H1 (cell line): ENCODE data around the gene ARHGAP26. TPM values are rescaled to one million over a fixed set of nuclear protein-coding genes. Genes with fewer than 3 reads are reported as not detected.

ENCODE experiments used
- CTCF ChIA-PET: fragments of 300-600 bp; sonication (Branson Sonifier 250); formaldehyde crosslinking; loops from one replicate; lab custom pipeline; 2021; ENCODE audit not compliant: partially characterized antibody; lab: Charles Lee
- POLR2A ChIA-PET: fragments of 300-600 bp; sonication (Branson Sonifier 250); formaldehyde crosslinking; loops from one replicate; lab custom pipeline; 2021; ENCODE audit warnings: inconsistent platforms; ENCODE audit not compliant: partially characterized antibody; lab: Charles Lee
- DNase-seq, 2 experiments: peaks; one replicate each; pipeline versions ENCODE4 v3.0.0 to v3.0.0-alpha.2; 2010 to 2022; ENCODE audit warnings: low spot score in 2 of 2, low read depth in 1 of 2, mixed read lengths in 1 of 2
- FAIRE-seq: peaks from 2 replicates; lab custom pipeline; 2011; peaks lifted over from hg19 to GRCh38; lab: Jason Lieb, UNC
- H2AFZ ChIP-seq: 2 replicates; pipeline ENCODE4 v1.8.1; 2012; ENCODE audit warnings: low read length, inconsistent platforms
- H2AK5ac ChIP-seq: 2 replicates; pipeline ENCODE4 v1.6.1; 2013; ENCODE audit warnings: low read depth, low read length
- H2BK120ac ChIP-seq: replicated peaks from 2 replicates; pipeline ENCODE3; 2013; ENCODE audit warnings: low read depth, low read length, inconsistent platforms
- H2BK12ac ChIP-seq: 2 replicates; pipeline ENCODE4 v1.6.1; 2013; ENCODE audit warnings: low read depth, low read length
- H2BK15ac ChIP-seq: 2 replicates; pipeline ENCODE4 v1.6.1; 2013; ENCODE audit warnings: low read length
- H2BK20ac ChIP-seq: 2 replicates; pipeline ENCODE4 v1.6.1; 2013; ENCODE audit warnings: low read length
- H2BK5ac ChIP-seq: 2 replicates; pipeline ENCODE4 v1.6.1; 2013; ENCODE audit warnings: low read depth, low read length
- H3K14ac ChIP-seq: 2 replicates; pipeline ENCODE4 v1.6.1; 2013; ENCODE audit warnings: inconsistent platforms; ENCODE audit not compliant: insufficient read length
- H3K18ac ChIP-seq: 2 replicates; pipeline ENCODE4 v1.6.1; 2013; ENCODE audit warnings: low read length; ENCODE audit errors: extremely low read depth
- H3K23ac ChIP-seq: 2 replicates; pipeline ENCODE4 v1.6.1; 2013; ENCODE audit warnings: inconsistent platforms; ENCODE audit not compliant: insufficient read length
- H3K23me2 ChIP-seq: 2 replicates; pipeline ENCODE4 v1.6.1; 2013; ENCODE audit warnings: low read depth, low read length
- H3K27ac ChIP-seq: 2 replicates; pipeline ENCODE4 v1.6.1; 2011; ENCODE audit warnings: low read depth, low read length, inconsistent platforms
- H3K27me3 ChIP-seq, 4 experiments: replicated peaks in 1 of 4; 1 replicate in 1 of 4; 2 replicates in 3 of 4; pipeline versions ENCODE4 v1.6.1 to v1.8.1; 2011 to 2013; ENCODE audit warnings: low read length in 3 of 4, mild to moderate bottlenecking in 3 of 4, inconsistent platforms in 2 of 4, mixed read lengths in 2 of 4, moderate library complexity in 1 of 4; ENCODE audit not compliant: control insufficient read depth in 3 of 4, insufficient read depth in 3 of 4; ENCODE audit errors: extremely low read depth in 1 of 4
- H3K36me3 ChIP-seq, 4 experiments: 2 replicates each; pipeline versions ENCODE4 v1.6.1 to v1.8.1; 2011 to 2013; ENCODE audit warnings: mild to moderate bottlenecking in 4 of 4, low read length in 3 of 4, moderate library complexity in 2 of 4, control low read depth in 1 of 4, inconsistent platforms in 1 of 4; ENCODE audit not compliant: insufficient read depth in 4 of 4, control insufficient read depth in 2 of 4
- H3K4ac ChIP-seq: replicated peaks from 2 replicates; pipeline ENCODE3; 2013; ENCODE audit warnings: low read length, low read depth, mixed read lengths, inconsistent platforms; ENCODE audit not compliant: insufficient read length
- H3K4me1 ChIP-seq, 4 experiments: replicated peaks in 1 of 4; 1 replicate in 1 of 4; 2 replicates in 3 of 4; pipeline versions ENCODE4 v1.6.1 to v1.8.1; 2011 to 2013; ENCODE audit warnings: low read length in 3 of 4, inconsistent platforms in 2 of 4, mixed read lengths in 1 of 4; ENCODE audit not compliant: insufficient read depth in 4 of 4, control insufficient read depth in 3 of 4
- H3K4me2 ChIP-seq, 2 experiments: 2 replicates each; pipeline versions ENCODE4 v1.6.1 to v1.8.1; 2011 to 2013; ENCODE audit warnings: low read depth in 2 of 2, low read length in 2 of 2, control low read depth in 1 of 2, inconsistent platforms in 1 of 2, mild to moderate bottlenecking in 1 of 2; ENCODE audit not compliant: insufficient read depth in 1 of 2
- H3K4me3 ChIP-seq, 4 experiments: fragments of 200-600, 300-600 bp in 1 of 4; sonication (generic), shearing (Covaris generic), sonication (Bioruptor Twin) in 1 of 4; 2 replicates each; pipeline versions ENCODE4 v1.5.1 to v1.8.1; 2011 to 2016; ENCODE audit warnings: low read length in 4 of 4, low read depth in 3 of 4, control low read depth in 2 of 4, inconsistent platforms in 2 of 4, mild to moderate bottlenecking in 2 of 4, mixed read lengths in 1 of 4, moderate library complexity in 1 of 4; ENCODE audit not compliant: insufficient read depth in 2 of 4; ENCODE audit errors: extremely low read depth in 1 of 4
- H3K56ac ChIP-seq: replicated peaks from 2 replicates; pipeline ENCODE3; 2013; ENCODE audit warnings: low read depth, mild to moderate bottlenecking, mixed read lengths, low read length, inconsistent platforms; ENCODE audit not compliant: insufficient read length
- H3K79me1 ChIP-seq: 2 replicates; pipeline ENCODE4 v1.6.1; 2013; ENCODE audit warnings: low read depth, low read length, control low read depth
- H3K79me2 ChIP-seq, 2 experiments: 2 replicates each; pipeline versions ENCODE4 v1.6.1 to v1.8.1; 2012 to 2013; ENCODE audit warnings: low read length in 2 of 2, mild to moderate bottlenecking in 2 of 2, inconsistent platforms in 1 of 2; ENCODE audit not compliant: insufficient read depth in 2 of 2, control insufficient read depth in 1 of 2
- H3K9ac ChIP-seq, 4 experiments: replicated peaks in 1 of 4; 1 replicate in 1 of 4; 2 replicates in 3 of 4; pipeline versions ENCODE4 v1.6.1 to v1.8.1; 2011 to 2013; ENCODE audit warnings: low read depth in 3 of 4, low read length in 3 of 4, control low read depth in 2 of 4, mild to moderate bottlenecking in 2 of 4, moderate library complexity in 2 of 4, inconsistent platforms in 1 of 4; ENCODE audit errors: extremely low read depth in 1 of 4
- H3K9me3 ChIP-seq, 2 experiments: 2 replicates each; pipeline versions ENCODE4 v1.6.1 to v1.8.1; 2012 to 2013; ENCODE audit warnings: mild to moderate bottlenecking in 2 of 2, moderate library complexity in 2 of 2, control low read depth in 1 of 2, inconsistent platforms in 1 of 2, low read depth in 1 of 2, low read length in 1 of 2, mixed read lengths in 1 of 2; ENCODE audit not compliant: insufficient read depth in 2 of 2
- H4K20me1 ChIP-seq, 2 experiments: replicated peaks in 1 of 2; 2 replicates each; pipeline versions ENCODE3 to v1.8.1; 2011 to 2013; ENCODE audit warnings: inconsistent platforms in 2 of 2, low read length in 2 of 2, mild to moderate bottlenecking in 1 of 2; ENCODE audit not compliant: insufficient read depth in 2 of 2, control insufficient read depth in 1 of 2
- H4K5ac ChIP-seq: 2 replicates; pipeline ENCODE4 v1.6.1; 2013; ENCODE audit warnings: low read length, low read depth, mixed read lengths, inconsistent platforms; ENCODE audit not compliant: insufficient read length
- H4K8ac ChIP-seq: 2 replicates; pipeline ENCODE4 v1.8.0; 2013; ENCODE audit warnings: mild to moderate bottlenecking, moderate library complexity, low read length, inconsistent platforms; ENCODE audit not compliant: insufficient read depth; ENCODE audit errors: extremely low read depth
- H4K91ac ChIP-seq: replicated peaks from 2 replicates; pipeline ENCODE3; 2013; ENCODE audit warnings: low read length, mixed read lengths, inconsistent platforms; ENCODE audit not compliant: insufficient read length
- BRCA1 ChIP-seq: IDR thresholded peaks from 2 replicates; pipeline ENCODE4 v1.6.1; 2012; ENCODE audit warnings: low read depth, low read length, improper control_type of control experiment
- CEBPB ChIP-seq: IDR thresholded peaks from 2 replicates; pipeline ENCODE4 v1.6.1; 2012; ENCODE audit warnings: low read depth, low read length
- GABPA ChIP-seq: IDR thresholded peaks from 2 replicates; pipeline ENCODE4 v1.6.1; 2011; ENCODE audit warnings: mild to moderate bottlenecking, low read length, moderate library complexity, borderline replicate concordance; ENCODE audit not compliant: insufficient read depth
- HDAC2 ChIP-seq, 2 experiments: fragments of 300-600 bp in 1 of 2; sonication (generic) in 1 of 2; IDR thresholded peaks; 2 replicates each; pipeline ENCODE4 v1.6.1; 2011 to 2012; ENCODE audit warnings: low read depth in 2 of 2, low read length in 2 of 2, mild to moderate bottlenecking in 2 of 2, moderate library complexity in 2 of 2, borderline replicate concordance in 1 of 2, inconsistent platforms in 1 of 2
- PHF8 ChIP-seq: fragments of 200-600 bp; sonication (generic); conservative IDR thresholded peaks from 2 replicates; pipeline ENCODE4 v1.7.1; 2012; ENCODE audit warnings: low read depth, mild to moderate bottlenecking, inconsistent platforms, low read length, moderate library complexity
- POU5F1 ChIP-seq: IDR thresholded peaks from 2 replicates; pipeline ENCODE4 v1.6.1; 2011; ENCODE audit warnings: low read depth, mild to moderate bottlenecking, low read length, moderate library complexity
- SIN3A ChIP-seq, 2 experiments: IDR thresholded peaks in 1 of 2; conservative IDR thresholded peaks in 1 of 2; 2 replicates each; pipeline ENCODE4 v1.6.1; 2011 to 2012; ENCODE audit warnings: low read length in 2 of 2, improper control_type of control experiment in 1 of 2, low read depth in 1 of 2, mild to moderate bottlenecking in 1 of 2
- TAF7 ChIP-seq: optimal IDR thresholded peaks from 2 replicates; pipeline ENCODE3; 2011; ENCODE audit warnings: low read depth, mild to moderate bottlenecking, inconsistent platforms, low read length, moderate library complexity, borderline replicate concordance
- ZNF274 ChIP-seq: IDR thresholded peaks from 2 replicates; pipeline ENCODE4 v1.7.0; 2012; ENCODE audit warnings: low read length, borderline replicate concordance; ENCODE audit errors: extremely low read depth
- WGBS, 2 experiments: shearing (Covaris generic) in 1 of 2; methylation state at CpG; one replicate each; pipeline versions ENCODE4 v1.1.6 to v1.1.7; 2013 to 2015; ENCODE audit warnings: low lambda C conversion rate in 2 of 2, mixed read lengths in 2 of 2, inconsistent platforms in 1 of 2, low coverage in 1 of 2, missing lambda C conversion rate in 1 of 2; ENCODE audit not compliant: insufficient replicate concordance in 2 of 2, insufficient coverage in 1 of 2, insufficient read length in 1 of 2; ENCODE audit errors: extremely low coverage in 1 of 2, missing lambda C conversion rate in 1 of 2; 5-methylcytosine and 5-hydroxymethylcytosine counted together
- polyA plus RNA-seq, 7 experiments: library from polyadenylated mRNA; depleted of rRNA in 3 of 7; stranded (reverse) in 5 of 7; unstranded in 2 of 7; fragments of >200 nt in 5 of 7; fragments of 200-250 nt in 2 of 7; gene quantifications; 1 replicate in 5 of 7; 2 replicates in 1 of 7; 4 replicates in 1 of 7; pipeline versions ENCODE4 v1.2.1 to v1.2.3, GENCODE V29; 2011 to 2013; ENCODE audit warnings: missing spikeins in 2 of 7, mixed read lengths in 2 of 7
- total RNA-seq: library from RNA; stranded (reverse); fragmentation: NEBNext Ultra II Directional; extraction: Animal tissue kit (Norgen Biotek cat#: 25700); gene quantifications from 2 replicates; pipeline ENCODE4 v1.2.1, GENCODE V29; 2021

ARHGAP26 gene
- total and polyA plus RNA-seq, 2 of the 8 experiments (the other 6 are each of a cell fraction or from before 2014, with no cell fraction given) = 7.1 to 24.8 TPM

- no peak overlapping the region for H2AK5ac ChIP-seq
- H2BK120ac ChIP-seq = no peak overlapping the region
- H3K79me2 ChIP-seq = peaks cover 0 to 19% of the 10 kb centered on the region in 2 experiments; a peak in 2 of 4 replicates
- DNase-seq = no peak
- no peak overlapping the region for H2BK15ac ChIP-seq
- H2AFZ ChIP-seq = no peak overlapping the region
- no peak for FAIRE-seq
- H3K79me1 ChIP-seq = peaks cover 4% of the 10 kb centered on the region; the same call in 1 of the 2 replicates
- no peak overlapping the region for H3K27ac ChIP-seq
- H4K91ac ChIP-seq = no peak overlapping the region
- H3K9ac ChIP-seq = no peak overlapping the region
- H3K4me2 ChIP-seq = no peak overlapping the region
- no peak overlapping the region for H4K8ac ChIP-seq
- WGBS, 2 experiments = 90% methylated on average over 7 of the region's 7 CpGs; no CpG with 5 or more reads in 1 of the 2 experiments
- H3K4me3 ChIP-seq = no peak overlapping the region
- H3K9me3 ChIP-seq = no peaks in the 10 kb centered on the region
- H3K56ac ChIP-seq = no peak overlapping the region
- ChIA-PET POLR2A (interaction anchor here (1.7 kb wide), 1 partner anchor 20 kb away, joined by 3 read pairs; no protein-coding TSS in a partner anchor), CTCF (interaction anchor here (0.8 to 1.5 kb wide), 3 partner anchors 9 to 79 kb away, joined by 3 to 5 read pairs (median 3); no protein-coding TSS in a partner anchor)
- TF ChIP-seq CEBPB (no peak), HDAC2 (IDR thresholded peaks at IDR 0.05; ENCODE audit: borderline replicate concordance in 1 of 2, low read depth in 2 of 2, low read length in 2 of 2) (no peak), GABPA (no peak), ZNF274 (no peak), TAF7 (no peak), SIN3A (conservative IDR thresholded peaks at IDR 0.05 in 1 of 2, IDR thresholded peaks at IDR 0.05 in 1 of 2; ENCODE audit: low read depth in 1 of 2, low read length in 2 of 2) (no peak), BRCA1 (no peak), POU5F1 (no peak), PHF8 (no peak)
- no peak overlapping the region for H2BK5ac ChIP-seq
- no peak overlapping the region for H3K18ac ChIP-seq
- H4K20me1 ChIP-seq = peaks cover 2% of the 10 kb centered on the region in 2 experiments
- no peak overlapping the region for H2BK20ac ChIP-seq
- H3K4ac ChIP-seq = no peak overlapping the region
- H2BK12ac ChIP-seq = no peak overlapping the region
- H3K14ac ChIP-seq = no peak overlapping the region
- no peak overlapping the region for H4K5ac ChIP-seq
- no peak overlapping the region for H3K23ac ChIP-seq
- H3K27me3 ChIP-seq = no peaks in the 10 kb centered on the region
- no peaks in the 10 kb centered on the region for H3K36me3 ChIP-seq
- no peaks in the 10 kb centered on the region; the same call in 1 of the 2 replicates for H3K23me2 ChIP-seq
- H3K4me1 ChIP-seq = peaks cover 0 to 4% (median under 1%) of the 10 kb centered on the region in 4 experiments; a peak in 4 of 7 replicates
Measured at GRCh38 chr5:142792012-142792864, 22.1 kb downstream of the ARHGAP26 start.
